Measurements from ENCODE around the gene MLLT3.

The MLLT3 gene

DNA sequence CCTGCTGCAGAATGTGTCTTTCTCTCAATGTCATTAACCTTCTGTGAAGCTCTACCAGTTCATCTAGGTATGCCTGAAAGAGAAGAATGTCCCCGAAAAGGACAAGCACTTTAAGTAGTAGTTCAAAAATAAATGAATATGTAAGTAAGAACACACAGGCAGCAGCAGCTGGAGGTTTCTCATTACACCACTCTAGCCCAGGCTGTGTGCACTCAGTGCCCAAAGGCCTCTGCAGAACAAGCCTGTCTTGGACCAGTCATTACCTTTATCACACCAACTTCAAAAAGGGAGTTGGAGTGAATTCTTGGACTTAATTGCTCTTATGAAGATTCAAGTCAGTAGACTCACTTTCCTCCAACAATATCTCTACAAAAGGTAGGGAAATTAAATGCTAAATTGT lies 268.8 kb downstream of the MLLT3 start:
- DNase-seq (ENCODE audit: insufficient read length, low spot score), result no peak
- no peak for FAIRE-seq
- no peak for TF ChIP-seq POLR2A (IDR thresholded peaks at IDR 0.05; ENCODE audit: low read depth, low read length)

GRCh38 chr9:20352591-20352990 lies 269.7 kb downstream of the MLLT3 start:
- DNase-seq (ENCODE audit: insufficient read length, low spot score), result no peak
- TF ChIP-seq POLR2A (IDR thresholded peaks at IDR 0.05; ENCODE audit: low read depth, low read length), result no peak
- no peak for FAIRE-seq

- no peak for DNase-seq (ENCODE audit: insufficient read length, low spot score)
- TF ChIP-seq POLR2A (IDR thresholded peaks at IDR 0.05; ENCODE audit: low read depth, low read length), result no peak
- no peak for FAIRE-seq
Measured at GRCh38 chr9:20351715-20352114, 270.6 kb downstream of the MLLT3 start.

DNA sequence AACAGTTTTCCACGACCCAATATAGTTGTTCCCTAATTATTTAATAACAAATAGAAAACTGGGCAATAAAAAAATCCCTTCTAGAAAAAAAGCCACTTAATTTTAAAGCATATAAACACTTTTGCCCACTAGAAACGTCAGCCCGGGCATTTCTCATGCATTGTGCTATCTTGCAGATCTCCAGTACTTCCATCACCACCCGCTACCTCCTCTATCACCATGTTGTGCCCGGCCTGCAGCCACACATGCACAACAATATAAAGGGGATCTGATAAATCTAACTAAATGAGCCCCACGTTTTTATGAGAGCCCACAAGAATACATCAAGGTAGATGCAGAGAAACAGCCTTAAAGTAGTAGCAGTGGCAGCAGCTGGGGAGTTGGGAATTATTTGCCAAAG lies 272.7 kb downstream of the MLLT3 start:
- FAIRE-seq, result no peak
- no peak for DNase-seq (ENCODE audit: insufficient read length, low spot score)
- TF ChIP-seq POLR2A (IDR thresholded peaks at IDR 0.05; ENCODE audit: low read depth, low read length), result no peak

- DNase-seq (ENCODE audit: insufficient read length, low spot score) (no peak), FAIRE-seq (no peak)
- no peak for TF ChIP-seq POLR2A (IDR thresholded peaks at IDR 0.05; ENCODE audit: low read depth, low read length)
Measured at GRCh38 chr9:20343325-20343724, 279.0 kb downstream of the MLLT3 start.

DNA sequence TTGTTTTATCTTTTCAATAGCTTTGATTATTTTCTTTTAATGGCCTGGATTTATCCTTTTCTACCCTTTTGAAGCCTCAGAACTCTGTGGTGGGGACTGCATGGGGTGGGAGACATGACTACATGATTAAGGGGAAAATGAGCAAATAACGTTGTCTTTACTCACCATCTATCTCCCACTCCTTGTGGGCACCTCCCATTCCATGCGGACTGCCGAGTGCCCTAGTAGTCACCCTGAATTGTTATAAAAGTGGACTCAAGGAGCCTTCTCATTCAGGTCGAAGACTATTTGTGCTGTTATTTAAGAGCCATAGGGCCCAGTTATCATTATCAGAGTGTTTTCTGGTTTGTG lies 281.8 kb downstream of the MLLT3 start:
- TF ChIP-seq POLR2A (IDR thresholded peaks at IDR 0.05; ENCODE audit: low read depth, low read length), result no peak
- DNase-seq (ENCODE audit: insufficient read length, low spot score), result no peak
- FAIRE-seq, result no peak

GRCh38 chr9:20335668-20336332 lies 286.5 kb downstream of the MLLT3 start:
- no peak for FAIRE-seq
- no peak for TF ChIP-seq POLR2A (IDR thresholded peaks at IDR 0.05; ENCODE audit: low read depth, low read length)

DNA sequence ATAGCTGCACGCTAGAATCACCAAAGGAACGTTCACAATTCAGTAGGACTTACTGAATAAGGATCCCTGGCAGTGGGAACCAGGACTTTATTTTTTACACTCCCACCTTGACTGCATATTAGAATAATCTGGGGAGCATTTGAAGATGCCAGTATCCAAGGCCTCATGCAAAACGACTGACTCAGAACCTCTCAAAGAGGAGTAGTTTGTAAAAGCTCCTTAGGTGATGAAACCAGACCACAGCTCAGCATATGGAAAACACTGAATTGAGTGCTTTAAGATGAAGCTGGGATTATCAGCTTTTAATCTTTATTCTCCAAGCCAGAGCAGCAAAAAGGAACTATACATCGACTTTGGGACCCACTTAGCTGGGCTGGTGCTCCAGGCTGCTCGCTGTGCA lies 288.3 kb downstream of the MLLT3 start:
- FAIRE-seq (no peak), DNase-seq (ENCODE audit: insufficient read length, low spot score) (no peak)
- TF ChIP-seq POLR2A (IDR thresholded peaks at IDR 0.05; ENCODE audit: low read depth, low read length), result no peak

More at GRCh38 chr9:20335668-20336332, 286.5 kb downstream of the MLLT3 start:
- DNase-seq (ENCODE audit: insufficient read length, low spot score), result no peak

GRCh38 chr9:20331095-20331685 lies 291.1 kb downstream of the MLLT3 start:
- no peak for DNase-seq (ENCODE audit: insufficient read length, low spot score)
- no peak for FAIRE-seq
- no peak for TF ChIP-seq POLR2A (IDR thresholded peaks at IDR 0.05; ENCODE audit: low read depth, low read length)

DNA sequence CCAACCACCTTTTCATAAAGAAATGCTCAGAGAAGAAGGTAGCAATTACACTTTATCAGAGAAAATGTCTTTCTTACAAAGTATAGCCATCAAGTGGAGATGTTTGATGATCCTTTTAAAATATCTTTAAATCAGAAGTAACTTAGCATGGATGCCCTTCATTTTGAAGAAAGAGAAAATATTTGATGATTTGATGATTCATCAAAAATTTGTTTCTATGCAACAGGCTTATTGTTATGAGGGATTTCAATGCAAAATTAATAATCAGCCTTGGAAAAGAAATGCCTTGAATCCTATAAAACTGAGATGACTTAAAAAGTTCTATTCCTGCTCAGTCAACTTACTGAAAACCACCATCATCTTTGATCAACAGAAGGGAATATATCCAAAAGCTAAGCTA lies 291.6 kb downstream of the MLLT3 start:
- FAIRE-seq, result no peak

DNA sequence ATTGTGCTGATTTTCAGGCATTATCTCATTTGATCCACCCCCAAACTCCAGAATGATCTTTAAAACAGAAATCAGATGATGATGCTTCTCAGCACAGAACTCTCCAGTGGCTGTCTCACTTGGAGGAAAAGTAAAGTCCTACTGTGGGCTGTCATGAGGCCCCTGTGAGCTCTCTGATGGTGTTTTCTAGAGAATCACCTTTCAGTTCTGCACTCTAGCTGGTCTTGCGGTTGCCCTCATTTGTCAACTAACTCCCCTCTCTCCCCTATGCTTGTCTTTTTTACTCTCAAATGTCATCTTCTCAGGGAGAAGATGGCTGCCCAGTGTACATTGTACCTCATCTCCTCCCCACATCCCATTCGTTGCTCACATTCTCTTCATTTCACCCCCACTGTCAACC lies 295.8 kb downstream of the MLLT3 start:
- no peak for FAIRE-seq

More for the DNA sequence above, 291.6 kb downstream of the MLLT3 start:
- TF ChIP-seq POLR2A (IDR thresholded peaks at IDR 0.05; ENCODE audit: low read depth, low read length), result no peak
- no peak for DNase-seq (ENCODE audit: insufficient read length, low spot score)

GRCh38 chr9:20325008-20325407 lies 297.3 kb downstream of the MLLT3 start:
- no peak for TF ChIP-seq POLR2A (IDR thresholded peaks at IDR 0.05; ENCODE audit: low read depth, low read length)
- no peak for FAIRE-seq
- DNase-seq (ENCODE audit: insufficient read length, low spot score), result no peak

More for the DNA sequence above, 295.8 kb downstream of the MLLT3 start:
- DNase-seq (ENCODE audit: insufficient read length, low spot score), result no peak
- no peak for TF ChIP-seq POLR2A (IDR thresholded peaks at IDR 0.05; ENCODE audit: low read depth, low read length)

DNA sequence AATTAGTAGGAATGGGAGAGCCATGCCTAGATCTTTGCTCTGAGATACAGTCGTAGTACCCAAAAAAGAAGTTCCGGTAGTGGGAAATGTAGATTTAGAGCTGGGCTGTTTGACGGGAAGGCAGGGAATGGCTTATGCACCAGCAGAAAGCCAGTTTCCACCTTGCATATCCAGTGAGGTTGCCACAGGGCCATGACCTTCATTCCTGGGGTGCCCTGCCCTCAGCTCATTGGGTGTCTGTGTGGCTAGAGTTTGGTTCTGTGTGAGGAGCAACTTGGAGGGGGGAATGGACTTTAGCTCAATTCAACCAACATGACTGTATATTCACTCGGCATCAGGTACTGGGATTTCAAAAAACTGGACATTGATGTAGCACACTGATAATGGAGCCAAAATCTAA lies 300.1 kb downstream of the MLLT3 start:
- FAIRE-seq (no peak), DNase-seq (ENCODE audit: insufficient read length, low spot score) (no peak)
- no peak for TF ChIP-seq POLR2A (IDR thresholded peaks at IDR 0.05; ENCODE audit: low read depth, low read length)

DNA sequence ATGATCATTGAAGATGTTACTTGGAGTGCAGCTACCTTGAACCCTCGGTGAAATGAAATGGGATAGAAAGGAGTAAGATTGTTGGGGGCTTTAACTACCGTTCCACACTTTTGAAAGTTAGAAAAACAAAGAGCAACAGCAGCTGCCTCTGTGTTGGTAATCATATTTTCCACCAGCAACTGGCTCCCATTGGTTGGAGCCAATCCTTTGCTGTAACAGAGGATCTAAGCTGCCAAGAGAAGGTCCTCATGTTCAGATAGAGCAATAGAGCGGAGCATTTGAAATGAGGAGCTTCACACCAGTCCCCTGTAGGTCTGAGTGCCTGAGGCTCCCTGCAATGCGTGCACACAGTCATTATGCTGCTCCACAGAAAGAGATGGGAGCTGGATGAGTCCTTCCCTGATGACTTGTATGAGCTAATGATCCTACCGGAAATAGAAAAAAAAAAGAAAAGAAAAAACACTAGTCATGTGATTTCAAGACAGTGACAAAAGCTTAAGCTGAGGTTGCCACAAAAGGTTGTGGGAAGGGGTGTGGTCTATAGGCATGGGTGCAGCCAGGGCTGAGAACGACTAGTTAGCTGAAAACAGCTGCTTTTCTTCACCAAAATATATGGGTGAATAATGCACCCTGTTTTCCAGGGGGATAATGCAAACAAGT lies 300.7 kb downstream of the MLLT3 start:
- DNase-seq (ENCODE audit: insufficient read length, low spot score) (no peak), FAIRE-seq (no peak)
- TF ChIP-seq POLR2A (IDR thresholded peaks at IDR 0.05; ENCODE audit: low read depth, low read length), result no peak

GRCh38 chr9:20320921-20321320 lies 301.4 kb downstream of the MLLT3 start:
- FAIRE-seq (no peak), DNase-seq (ENCODE audit: insufficient read length, low spot score) (no peak)
- TF ChIP-seq POLR2A (IDR thresholded peaks at IDR 0.05; ENCODE audit: low read depth, low read length), result no peak

Measured in H54 (cell line).